Esophagus squamous epithelium (tissue), 4 donors: ENCODE measurements around the gene S100A6.

Experiments used
- POLR2A ChIP-seq, 4 donors: fragments of 450-650 bp; IDR thresholded peaks; one replicate each; pipeline ENCODE4 v1.6.1; 2017; ENCODE audit warnings: antibody characterized with exemption in 4 of 4, mild to moderate bottlenecking in 4 of 4, moderate library complexity in 3 of 4
- TF ChIP-seq, protein P1 (sequence below), 6 experiments: fragments of 450-650 bp in 4 of 6; fragments of 200-600 bp in 2 of 6; sonication (generic) in 2 of 6; IDR thresholded peaks; one replicate each; pipeline ENCODE4 v1.5.1; 2016 to 2019; ENCODE audit warnings: antibody characterized with exemption in 6 of 6, mild to moderate bottlenecking in 4 of 6, moderate library complexity in 4 of 6

DNA sequence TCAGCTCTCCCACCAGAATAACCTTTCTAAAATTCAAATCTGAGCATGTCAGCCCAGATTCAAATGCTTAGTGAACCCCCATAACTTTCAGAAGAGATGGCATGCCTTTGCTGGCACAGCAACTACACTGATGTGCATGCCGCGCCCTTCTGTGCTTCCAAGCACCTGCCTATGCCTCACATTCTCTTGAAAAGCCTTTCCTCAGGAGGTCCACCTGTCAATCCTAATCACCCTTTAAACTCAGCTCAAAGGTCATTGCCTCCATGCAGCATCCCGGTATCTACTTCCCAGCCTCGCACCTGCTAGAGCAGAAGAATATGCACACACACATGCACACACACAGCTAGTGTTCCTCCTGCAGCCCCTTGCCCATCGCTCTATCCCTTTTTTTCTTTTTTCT lies 35.1 kb upstream of the S100A6 start:
- TF ChIP-seq, protein P1, sequence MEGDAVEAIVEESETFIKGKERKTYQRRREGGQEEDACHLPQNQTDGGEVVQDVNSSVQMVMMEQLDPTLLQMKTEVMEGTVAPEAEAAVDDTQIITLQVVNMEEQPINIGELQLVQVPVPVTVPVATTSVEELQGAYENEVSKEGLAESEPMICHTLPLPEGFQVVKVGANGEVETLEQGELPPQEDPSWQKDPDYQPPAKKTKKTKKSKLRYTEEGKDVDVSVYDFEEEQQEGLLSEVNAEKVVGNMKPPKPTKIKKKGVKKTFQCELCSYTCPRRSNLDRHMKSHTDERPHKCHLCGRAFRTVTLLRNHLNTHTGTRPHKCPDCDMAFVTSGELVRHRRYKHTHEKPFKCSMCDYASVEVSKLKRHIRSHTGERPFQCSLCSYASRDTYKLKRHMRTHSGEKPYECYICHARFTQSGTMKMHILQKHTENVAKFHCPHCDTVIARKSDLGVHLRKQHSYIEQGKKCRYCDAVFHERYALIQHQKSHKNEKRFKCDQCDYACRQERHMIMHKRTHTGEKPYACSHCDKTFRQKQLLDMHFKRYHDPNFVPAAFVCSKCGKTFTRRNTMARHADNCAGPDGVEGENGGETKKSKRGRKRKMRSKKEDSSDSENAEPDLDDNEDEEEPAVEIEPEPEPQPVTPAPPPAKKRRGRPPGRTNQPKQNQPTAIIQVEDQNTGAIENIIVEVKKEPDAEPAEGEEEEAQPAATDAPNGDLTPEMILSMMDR (IDR thresholded peaks at IDR 0.05): no peak
- no peak for TF ChIP-seq POLR2A (IDR thresholded peaks at IDR 0.05)
